HCT116 (cell line): ENCODE measurements around the gene MAPK1.
"Not testable (repeated sequence)": the region's sequence is repeated elsewhere in the genome, so short reads cannot be mapped to it uniquely, and the experiment has no call there.

Source experiments
- CBX3 ChIP-seq: IDR thresholded peaks from 2 replicates; pipeline ENCODE4 v1.6.1; 2012; ENCODE audit warnings: low read depth
- ELF1 ChIP-seq: IDR thresholded peaks from 2 replicates; pipeline ENCODE4 v1.6.1; 2012; ENCODE audit warnings: low read depth, borderline replicate concordance
- EZH2 ChIP-seq: fragments of 200-600 bp; sonication (generic); IDR thresholded peaks from 2 replicates; pipeline ENCODE4 v1.6.1; 2017; ENCODE audit warnings: antibody characterized with exemption, mixed run types
- FOSL1 ChIP-seq: IDR thresholded peaks from 2 replicates; pipeline ENCODE4 v1.6.1; 2012; ENCODE audit warnings: low read depth
- JUND ChIP-seq: IDR thresholded peaks from 2 replicates; pipeline ENCODE4 v1.6.1; 2012
- POLR2A ChIP-seq: IDR thresholded peaks from 2 replicates; pipeline ENCODE4 v1.7.0; 2011; ENCODE audit warnings: borderline replicate concordance; ENCODE audit not compliant: insufficient read depth, insufficient read length; ENCODE audit errors: extremely low read depth
- POLR2AphosphoS5 ChIP-seq: IDR thresholded peaks from 2 replicates; pipeline ENCODE4 v1.6.1; 2011; ENCODE audit warnings: mild to moderate bottlenecking, low read depth, low read length, moderate library complexity
- RAD21 ChIP-seq: IDR thresholded peaks from 2 replicates; pipeline ENCODE4 v1.6.1; 2012; ENCODE audit warnings: low read depth, mild to moderate bottlenecking
- SIN3A ChIP-seq: IDR thresholded peaks from 2 replicates; pipeline ENCODE4 v1.6.1; 2012; ENCODE audit warnings: low read depth
- TCF7L2 ChIP-seq: IDR thresholded peaks from 2 replicates; pipeline ENCODE4 v1.7.0; 2011; ENCODE audit warnings: borderline replicate concordance, inconsistent platforms; ENCODE audit not compliant: insufficient read depth, insufficient read length; ENCODE audit errors: extremely low read depth
- YY1 ChIP-seq: IDR thresholded peaks from 2 replicates; pipeline ENCODE4 v1.6.1; 2011; ENCODE audit warnings: low read length, low read depth, moderate library complexity, mild to moderate bottlenecking; ENCODE audit not compliant: insufficient replicate concordance; ENCODE audit errors: extremely low read depth
- ZNF274 ChIP-seq: fragments of 200-500 bp; sonication (Bioruptor generic); IDR thresholded peaks from 2 replicates; pipeline ENCODE4 v1.6.1; 2014; ENCODE audit warnings: mild to moderate bottlenecking, low read depth, low read length, inconsistent platforms
- TF ChIP-seq, protein P1 (sequence below), 3 experiments: fragments of 200-600 bp in 1 of 3; sonication (generic) in 1 of 3; IDR thresholded peaks in 2 of 3; conservative IDR thresholded peaks in 1 of 3; 2 replicates each; pipeline ENCODE4 v1.5.1; 2012 to 2017; ENCODE audit warnings: low read depth in 2 of 3, low read length in 2 of 3, antibody characterized with exemption in 1 of 3, borderline replicate concordance in 1 of 3, control low read depth in 1 of 3, mild to moderate bottlenecking in 1 of 3, mixed read lengths in 1 of 3, mixed run types in 1 of 3, moderate library complexity in 1 of 3; ENCODE audit not compliant: insufficient read depth in 1 of 3
- TF ChIP-seq, protein P2 (sequence below): IDR thresholded peaks from 2 replicates; pipeline ENCODE4 v1.6.1; 2011; ENCODE audit warnings: mild to moderate bottlenecking, low read length, moderate library complexity; ENCODE audit not compliant: insufficient replicate concordance; ENCODE audit errors: extremely low read depth

DNA sequence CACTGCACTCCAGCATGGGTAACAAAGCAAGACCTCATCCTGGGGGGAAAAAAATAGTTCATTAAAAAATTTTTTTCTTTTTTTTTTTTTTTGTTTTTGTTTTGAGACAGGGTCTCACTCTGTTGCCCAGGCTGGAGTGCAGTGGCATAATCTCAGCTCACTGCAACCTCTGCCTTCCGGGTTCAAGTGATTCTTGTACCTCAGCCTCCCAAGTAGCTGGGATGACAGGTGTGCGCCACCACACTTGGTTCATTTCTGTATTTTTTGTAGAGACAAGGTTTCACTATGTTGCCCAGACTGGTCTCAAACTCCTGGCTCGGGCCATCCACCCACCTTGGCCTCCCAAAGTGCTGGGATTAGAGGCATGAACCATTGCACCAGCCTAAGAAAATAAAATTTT is 142.9 kb downstream of the MAPK1 start:
- TF ChIP-seq ZNF274, YY1, EZH2, RAD21, FOSL1, ELF1, SIN3A, POLR2A, TCF7L2, POLR2AphosphoS5, JUND, CBX3: not testable (repeated sequence)
- TF ChIP-seq, protein P1, sequence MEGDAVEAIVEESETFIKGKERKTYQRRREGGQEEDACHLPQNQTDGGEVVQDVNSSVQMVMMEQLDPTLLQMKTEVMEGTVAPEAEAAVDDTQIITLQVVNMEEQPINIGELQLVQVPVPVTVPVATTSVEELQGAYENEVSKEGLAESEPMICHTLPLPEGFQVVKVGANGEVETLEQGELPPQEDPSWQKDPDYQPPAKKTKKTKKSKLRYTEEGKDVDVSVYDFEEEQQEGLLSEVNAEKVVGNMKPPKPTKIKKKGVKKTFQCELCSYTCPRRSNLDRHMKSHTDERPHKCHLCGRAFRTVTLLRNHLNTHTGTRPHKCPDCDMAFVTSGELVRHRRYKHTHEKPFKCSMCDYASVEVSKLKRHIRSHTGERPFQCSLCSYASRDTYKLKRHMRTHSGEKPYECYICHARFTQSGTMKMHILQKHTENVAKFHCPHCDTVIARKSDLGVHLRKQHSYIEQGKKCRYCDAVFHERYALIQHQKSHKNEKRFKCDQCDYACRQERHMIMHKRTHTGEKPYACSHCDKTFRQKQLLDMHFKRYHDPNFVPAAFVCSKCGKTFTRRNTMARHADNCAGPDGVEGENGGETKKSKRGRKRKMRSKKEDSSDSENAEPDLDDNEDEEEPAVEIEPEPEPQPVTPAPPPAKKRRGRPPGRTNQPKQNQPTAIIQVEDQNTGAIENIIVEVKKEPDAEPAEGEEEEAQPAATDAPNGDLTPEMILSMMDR (IDR thresholded peaks at IDR 0.05 in 2 of 3, conservative IDR thresholded peaks at IDR 0.05 in 1 of 3; ENCODE audit: borderline replicate concordance in 1 of 3, insufficient read depth in 1 of 3, low read depth in 2 of 3, low read length in 2 of 3) = not testable (repeated sequence)
- TF ChIP-seq, protein P2, sequence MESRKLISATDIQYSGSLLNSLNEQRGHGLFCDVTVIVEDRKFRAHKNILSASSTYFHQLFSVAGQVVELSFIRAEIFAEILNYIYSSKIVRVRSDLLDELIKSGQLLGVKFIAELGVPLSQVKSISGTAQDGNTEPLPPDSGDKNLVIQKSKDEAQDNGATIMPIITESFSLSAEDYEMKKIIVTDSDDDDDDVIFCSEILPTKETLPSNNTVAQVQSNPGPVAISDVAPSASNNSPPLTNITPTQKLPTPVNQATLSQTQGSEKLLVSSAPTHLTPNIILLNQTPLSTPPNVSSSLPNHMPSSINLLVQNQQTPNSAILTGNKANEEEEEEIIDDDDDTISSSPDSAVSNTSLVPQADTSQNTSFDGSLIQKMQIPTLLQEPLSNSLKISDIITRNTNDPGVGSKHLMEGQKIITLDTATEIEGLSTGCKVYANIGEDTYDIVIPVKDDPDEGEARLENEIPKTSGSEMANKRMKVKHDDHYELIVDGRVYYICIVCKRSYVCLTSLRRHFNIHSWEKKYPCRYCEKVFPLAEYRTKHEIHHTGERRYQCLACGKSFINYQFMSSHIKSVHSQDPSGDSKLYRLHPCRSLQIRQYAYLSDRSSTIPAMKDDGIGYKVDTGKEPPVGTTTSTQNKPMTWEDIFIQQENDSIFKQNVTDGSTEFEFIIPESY = not testable (repeated sequence)
